Ascending aorta (tissue), 2 donors: Measurements from ENCODE around the gene ERV3-1. TPM values are rescaled to one million over a fixed set of nuclear protein-coding genes. Genes with fewer than 3 reads are reported as not detected.
"Not testable (repeated sequence)": the region's sequence is repeated elsewhere in the genome, so short reads cannot be mapped to it uniquely, and the experiment has no call there.

ENCODE experiments used
- DNase-seq, 2 donors: peaks; one replicate each; pipeline ENCODE4 v3.0.0-alpha.2; 2019; ENCODE audit warnings: low spot score in 2 of 2
- H3K27ac ChIP-seq, 2 donors: fragments of 200-600 bp; sonication (generic); one replicate each; pipeline ENCODE4 v1.5.1; 2016 to 2017; ENCODE audit warnings: mild to moderate bottlenecking in 1 of 2
- H3K27me3 ChIP-seq: fragments of 200-600 bp; sonication (generic); one replicate; pipeline ENCODE4 v1.5.1; 2017
- H3K36me3 ChIP-seq, 2 donors: fragments of 200-600 bp; sonication (generic); one replicate each; pipeline ENCODE4 v1.5.1; 2016
- H3K4me1 ChIP-seq, 2 donors: fragments of 200-600 bp; sonication (generic); one replicate each; pipeline ENCODE4 v1.5.1; 2016 to 2017; ENCODE audit warnings: mild to moderate bottlenecking in 1 of 2
- H3K4me3 ChIP-seq, 2 donors: fragments of 200-600 bp; sonication (generic); one replicate each; pipeline ENCODE4 v1.5.1; 2016 to 2017; ENCODE audit warnings: mild to moderate bottlenecking in 1 of 2
- H3K9me3 ChIP-seq, 2 donors: fragments of 200-600 bp; sonication (generic); one replicate each; pipeline ENCODE4 v1.5.1; 2016
- CTCF ChIP-seq, 3 experiments: fragments of 200-600 bp in 2 of 3; fragments of 450-650 bp in 1 of 3; sonication (generic) in 2 of 3; IDR thresholded peaks; one replicate each; pipeline ENCODE4 v1.5.1; 2016 to 2019; ENCODE audit warnings: antibody characterized with exemption in 3 of 3, mild to moderate bottlenecking in 1 of 3, moderate library complexity in 1 of 3
- intact Hi-C: fragments of 100-400 bp; cut with DNase I; formaldehyde crosslinking; loops from one replicate; pipeline ENCODE4 v1.15.1; 2023
- total RNA-seq: library from RNA; depleted of rRNA; stranded (reverse); fragments of >200 nt; gene quantifications from one replicate; pipeline ENCODE4 v1.1.0, GENCODE V29; 2016

Gene ERV3-1
- 9.5 TPM for total RNA-seq

- Histone ChIP-seq H3K36me3 (peaks cover 0 to 3% of the 10 kb centered on the region in 2 donors), H3K9me3 (no peaks in the 10 kb centered on the region), H3K27ac (peak within 1 kb of the TSS; percentile 80 to 90), H3K27me3 (no peaks in the 10 kb centered on the region), H3K4me1 (peaks cover 4 to 24% of the 10 kb centered on the region in 2 donors), H3K4me3 (peak within 1 kb of the TSS; percentile 85 to 87)
- intact Hi-C loops: loop anchor here (1.0 kb wide), 2 partner anchors 32 to 367 kb away; partner anchors contain the start of gene ZNF92
- TF ChIP-seq CTCF (IDR thresholded peaks at IDR 0.05): no peak
- DNase-seq: peak; percentile 92 to 98
These were observed at the start of gene ERV3-1 for GRCh38 chr7:65006094-65006992. Gene ERV3-1, minus strand, starts transcription at chr7:65006687. Its CDS starts 13,661 bp downstream, at chr7:64993026.

GRCh38 chr7:65055786-65056185, 49.3 kb upstream of the ERV3-1 start:
- H3K36me3 ChIP-seq: peaks cover 0 to 11% of the 10 kb centered on the region in 2 donors
- H3K9me3 ChIP-seq, H3K27me3 ChIP-seq, H3K4me1 ChIP-seq, H3K4me3 ChIP-seq, H3K27ac ChIP-seq, intact Hi-C loops, DNase-seq: not testable (repeated sequence)

GRCh38 chr7:65054466-65054994, 48.0 kb upstream of the ERV3-1 start:
- H3K27me3 ChIP-seq, H3K4me3 ChIP-seq, H3K27ac ChIP-seq, DNase-seq, H3K9me3 ChIP-seq, intact Hi-C loops, H3K4me1 ChIP-seq: not testable (repeated sequence)
- H3K36me3 ChIP-seq: peaks cover 0 to 11% of the 10 kb centered on the region in 2 donors

GRCh38 chr7:65051654-65052053, 45.2 kb upstream of the ERV3-1 start:
- H3K36me3 ChIP-seq, H3K4me1 ChIP-seq, H3K27ac ChIP-seq, H3K9me3 ChIP-seq, H3K27me3 ChIP-seq, intact Hi-C loops, H3K4me3 ChIP-seq, DNase-seq: not testable (repeated sequence)

- H3K4me1 ChIP-seq, H3K27ac ChIP-seq, H3K36me3 ChIP-seq, DNase-seq, H3K9me3 ChIP-seq, H3K4me3 ChIP-seq, intact Hi-C loops, H3K27me3 ChIP-seq: not testable (repeated sequence)
These were observed 44.7 kb upstream of the ERV3-1 start for GRCh38 chr7:65051139-65051538.

- H3K36me3 ChIP-seq, H3K9me3 ChIP-seq, intact Hi-C loops, H3K4me1 ChIP-seq, DNase-seq, H3K27me3 ChIP-seq, H3K27ac ChIP-seq, H3K4me3 ChIP-seq: not testable (repeated sequence)
These were observed 39.8 kb upstream of the ERV3-1 start for GRCh38 chr7:65046329-65046728.

- H3K4me3 ChIP-seq, DNase-seq, H3K36me3 ChIP-seq, H3K27me3 ChIP-seq, H3K4me1 ChIP-seq, H3K27ac ChIP-seq, H3K9me3 ChIP-seq, intact Hi-C loops: not testable (repeated sequence)
These were observed 39.1 kb upstream of the ERV3-1 start for GRCh38 chr7:65045589-65045988.

GRCh38 chr7:65038767-65039166, 32.3 kb upstream of the ERV3-1 start:
- not testable (repeated sequence) for H3K4me1 ChIP-seq, H3K36me3 ChIP-seq, H3K9me3 ChIP-seq, H3K27me3 ChIP-seq
- peak overlapping the region; percentile 86 to 87 for H3K27ac ChIP-seq
- intact Hi-C loops: loop anchor here (1.0 to 10.0 kb wide), 7 partner anchors 32 to 834 kb away; partner anchors contain the start of genes ERV3-1, VKORC1L1, ZNF107 and ZNF680
- H3K4me3 ChIP-seq: peak overlapping the region; percentile 86 to 98
- DNase-seq: peak in 1 of 2 donors; percentile 68
